Glomerular visceral epithelial cell (primary cell): ENCODE data around the gene NEMP1.
"Not testable (repeated sequence)": the region's sequence is repeated elsewhere in the genome, so short reads cannot be mapped to it uniquely, and the experiment has no call there.

ENCODE experiments used
- DNase-seq: peaks from one replicate; pipeline ENCODE4 v3.0.0-alpha.2; 2016; ENCODE audit errors: extremely low spot score

Gene NEMP1

GRCh38 chr12:57057067-57057751, 21.4 kb downstream of the NEMP1 start:
- DNase-seq, result no peak

DNA sequence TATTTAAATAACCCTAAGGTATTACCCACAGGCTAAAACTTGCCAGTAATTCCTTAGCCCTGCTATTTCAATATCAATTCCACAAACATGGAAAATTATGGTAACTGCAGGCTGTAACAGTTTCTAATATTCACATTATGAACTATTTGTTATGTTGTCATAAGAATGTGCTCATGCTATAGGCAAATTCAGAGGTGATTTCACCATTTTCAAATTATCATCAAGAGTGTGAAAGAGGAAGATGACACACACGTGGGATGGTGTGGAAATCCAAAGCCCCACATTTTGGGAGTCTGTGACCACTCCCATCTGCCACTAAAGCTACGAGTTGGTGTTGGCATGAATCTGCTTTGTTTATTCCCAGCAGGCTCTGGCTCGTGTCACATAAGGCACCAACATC, 22.8 kb downstream of the NEMP1 start:
- no peak for DNase-seq

GRCh38 chr12:57053901-57054300, 24.7 kb downstream of the NEMP1 start:
- not testable (repeated sequence) for DNase-seq

GRCh38 chr12:57053146-57053545, 25.4 kb downstream of the NEMP1 start:
- DNase-seq, result not testable (repeated sequence)

DNA sequence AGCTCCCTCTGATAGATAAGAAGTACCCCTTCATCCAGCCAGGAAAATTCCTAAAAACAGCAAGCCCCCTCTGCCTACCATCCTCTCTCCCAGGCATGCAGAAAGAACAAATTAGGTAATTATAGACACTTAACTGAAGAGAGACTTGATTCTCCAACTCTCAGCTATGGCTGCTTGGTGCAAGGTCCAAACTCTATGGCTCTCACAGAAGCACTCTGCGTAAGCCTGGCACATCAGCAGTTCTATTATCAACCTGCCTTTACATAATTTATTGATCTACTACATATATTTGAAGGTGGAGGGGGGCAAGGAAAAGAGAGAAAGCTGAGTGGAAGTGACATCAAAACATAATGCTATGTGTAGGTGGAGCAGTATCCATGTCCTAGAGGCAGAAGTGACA, 27.6 kb downstream of the NEMP1 start:
- no peak for DNase-seq

DNA sequence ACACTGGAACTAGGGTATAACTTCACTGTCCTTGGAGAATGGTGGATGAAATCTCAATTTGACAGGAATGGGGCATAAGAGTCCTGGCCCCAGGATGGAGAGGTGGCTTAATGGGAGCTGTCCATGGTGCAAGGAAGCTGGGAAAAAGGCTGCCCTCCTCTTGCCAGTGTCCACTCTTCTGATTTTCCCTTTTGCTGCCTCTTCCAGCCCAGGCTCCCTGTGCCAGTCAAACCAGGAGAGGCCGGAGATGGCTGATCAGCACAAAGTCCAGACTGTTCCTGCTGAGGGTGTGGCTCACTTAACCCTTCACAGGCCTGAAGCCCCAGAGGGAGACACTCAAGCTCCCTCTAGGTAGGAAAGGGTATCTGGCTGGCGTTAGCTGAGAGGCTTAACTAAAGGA, 28.7 kb downstream of the NEMP1 start, which contains the start of gene MYO1A:
Gene MYO1A (minus strand): TSS at position 240 of the 400 bp plus-strand sequence. CDS start 1,806 bp downstream, outside the sequence.
- no peak for DNase-seq

- DNase-seq, result no peak
Measured at GRCh38 chr12:57049119-57049446, 29.5 kb downstream of the NEMP1 start.

GRCh38 chr12:57048423-57049118, 30.0 kb downstream of the NEMP1 start:
- DNase-seq, result no peak

GRCh38 chr12:57047981-57048380, 30.6 kb downstream of the NEMP1 start:
- DNase-seq, result peak; percentile 34

DNA sequence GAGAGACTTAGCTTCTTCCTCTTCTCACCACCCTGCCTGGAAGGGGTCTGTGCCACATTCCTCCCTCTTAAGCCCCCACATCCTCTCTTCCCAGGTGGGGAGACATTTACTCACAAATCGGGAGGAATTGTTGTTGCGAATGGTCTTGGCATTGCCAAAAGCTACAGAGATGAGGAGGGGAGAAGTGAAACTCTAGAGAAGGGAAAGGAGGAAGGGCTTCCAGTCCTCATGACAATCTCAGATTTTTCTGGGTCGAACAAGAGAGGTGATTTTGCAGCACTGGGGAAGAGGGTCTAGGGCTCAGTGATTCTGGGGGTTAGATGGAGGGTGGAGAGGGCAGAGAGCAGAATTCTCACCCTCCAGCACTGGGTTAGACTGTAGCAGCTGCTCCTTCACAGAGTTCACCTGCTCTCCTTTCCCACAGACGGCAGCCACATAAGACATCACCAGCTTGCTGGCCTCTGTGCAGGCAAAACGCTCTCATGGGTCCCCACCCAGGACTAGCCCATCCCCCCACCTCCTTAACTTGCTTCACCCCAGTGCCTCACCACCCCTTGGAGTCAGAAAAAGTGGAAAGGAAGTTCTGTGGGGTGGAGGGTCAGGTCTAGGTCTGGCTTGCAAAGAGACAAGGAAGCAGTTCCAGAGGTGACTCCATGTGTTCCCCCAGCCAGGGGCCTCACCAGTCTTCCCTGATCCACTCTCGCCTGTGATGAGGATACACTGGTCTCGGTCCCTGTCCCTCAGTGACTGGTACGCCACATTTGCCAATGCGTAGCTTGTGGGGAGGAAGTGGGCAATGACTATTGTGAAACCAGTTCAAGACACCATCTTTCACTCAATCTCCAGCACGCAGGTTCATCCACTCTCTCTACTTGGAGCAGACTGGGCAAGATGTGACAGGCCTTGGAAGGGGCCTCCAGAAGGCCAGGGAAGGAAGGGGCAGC, 31.4 kb downstream of the NEMP1 start:
- no peak for DNase-seq

DNA sequence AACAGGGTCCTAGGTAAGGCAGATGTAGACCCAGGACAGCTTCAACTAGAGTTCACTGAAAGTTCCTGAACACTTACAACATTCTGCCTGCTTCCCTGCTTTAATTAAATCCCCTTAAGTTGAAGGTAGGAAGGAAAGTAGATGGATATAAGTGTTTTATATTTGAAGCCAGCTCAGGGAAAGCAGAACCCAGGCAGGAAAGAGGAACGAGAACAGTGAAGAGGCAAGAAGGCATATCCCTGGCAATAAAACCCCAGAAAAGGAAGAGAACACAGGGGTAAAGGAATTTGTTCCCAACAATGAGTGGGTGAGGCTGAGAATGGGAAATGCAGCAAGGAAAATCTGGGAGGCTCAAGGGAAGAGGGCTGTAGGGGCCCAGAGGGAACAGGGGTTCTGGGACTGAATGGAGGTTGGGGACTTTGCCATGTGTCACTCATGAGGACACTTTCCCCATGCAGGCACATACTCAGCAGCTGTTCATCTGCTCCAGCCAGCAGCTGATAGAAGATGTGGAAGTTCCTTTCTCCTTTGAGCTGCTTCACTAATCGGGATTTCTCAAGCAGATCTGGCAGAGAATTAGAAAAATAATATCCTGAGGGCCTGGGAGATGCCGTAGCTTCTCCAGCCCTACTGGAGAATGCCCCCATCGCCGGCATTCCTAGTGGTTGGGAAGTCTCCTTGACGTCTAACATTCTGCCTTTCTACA, 32.4 kb downstream of the NEMP1 start:
- no peak for DNase-seq

DNA sequence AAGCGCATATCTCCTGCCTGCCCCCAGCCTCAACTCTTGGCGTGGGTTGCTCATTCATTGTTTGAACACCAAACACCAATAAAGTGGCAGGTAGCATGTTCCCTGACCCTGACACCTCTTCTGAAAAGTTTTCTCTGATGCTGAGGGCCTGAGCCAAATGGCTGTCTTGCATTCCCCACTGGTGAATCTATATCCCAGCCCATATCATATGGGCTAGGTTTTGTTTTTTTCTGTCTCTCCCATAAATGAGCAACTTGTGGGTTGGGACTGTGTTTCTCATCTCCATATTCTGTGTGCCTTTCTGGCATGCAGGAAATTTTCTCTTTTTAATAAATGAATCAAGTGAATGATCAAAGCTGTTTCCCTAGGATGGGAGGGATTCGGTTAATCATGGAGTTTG, 33.7 kb downstream of the NEMP1 start:
- no peak for DNase-seq

- DNase-seq, result no peak
Measured at GRCh38 chr12:57044468-57044867, 34.1 kb downstream of the NEMP1 start.

- no peak for DNase-seq
Measured at GRCh38 chr12:57042695-57043094, 35.9 kb downstream of the NEMP1 start.

DNA sequence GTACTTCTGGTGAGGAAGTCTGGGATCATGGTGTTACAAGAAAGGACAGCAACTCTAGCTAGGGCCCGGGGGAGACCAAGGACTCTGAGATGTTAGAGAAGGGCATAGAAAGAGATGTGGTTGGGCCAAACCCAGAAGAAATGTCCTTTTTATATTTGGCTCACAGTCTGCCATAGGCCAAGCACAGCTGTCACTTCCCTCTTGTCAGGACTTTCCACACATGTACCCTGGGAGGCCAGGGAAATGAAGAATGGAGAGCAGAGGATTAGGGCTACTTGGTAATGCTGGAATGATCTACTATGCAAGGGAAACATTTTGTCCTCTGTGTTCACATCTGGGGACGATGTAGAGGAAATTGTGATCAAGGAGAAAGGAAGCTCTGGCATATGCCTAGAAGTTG, 37.8 kb downstream of the NEMP1 start:
- DNase-seq, result no peak

- DNase-seq, result no peak
Measured at GRCh38 chr12:57040211-57040610, 38.4 kb downstream of the NEMP1 start.

GRCh38 chr12:57039016-57039798, 39.4 kb downstream of the NEMP1 start:
- DNase-seq, result no peak

DNA sequence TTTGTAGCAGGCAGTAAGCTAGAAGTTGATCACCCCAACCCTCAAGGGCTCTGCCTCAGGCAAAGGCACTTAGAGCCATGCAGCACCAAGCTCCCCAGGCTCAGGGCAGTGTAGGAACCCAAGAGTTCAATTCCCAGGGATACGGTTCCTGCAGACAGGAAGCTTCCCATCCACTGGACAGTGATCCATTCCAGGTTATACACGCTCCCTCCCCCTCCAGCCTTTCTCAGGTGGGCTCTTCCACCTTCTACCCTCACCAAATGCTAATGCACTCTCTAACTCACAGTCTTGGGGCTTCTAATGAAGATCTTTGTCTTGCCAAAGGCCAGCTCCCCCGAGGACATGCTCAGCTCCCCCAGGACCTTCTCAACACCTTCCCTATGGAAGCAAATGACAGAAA, 41.3 kb downstream of the NEMP1 start:
- no peak for DNase-seq

- no peak for DNase-seq
Measured at GRCh38 chr12:57033431-57033830, 45.2 kb downstream of the NEMP1 start.

- no peak for DNase-seq
Measured at GRCh38 chr12:57031789-57032188, 46.8 kb downstream of the NEMP1 start.

GRCh38 chr12:57031138-57031725, 47.4 kb downstream of the NEMP1 start:
- DNase-seq, result peak; percentile 25
